ENCODE results near the gene PLAU. TPM values are rescaled to one million over a fixed set of nuclear protein-coding genes. Genes with fewer than 3 reads are reported as not detected.

PLAU gene
- total RNA-seq, 2 experiments from 2014 or later: 0.74 to 2.0 TPM

- Histone ChIP-seq H3K27ac (ENCODE audit: low read depth, low read length, poor library complexity, severe bottlenecking) (no peak overlapping the region), H3K4me3 (ENCODE audit: low read depth, low read length, poor library complexity, severe bottlenecking) (no peak overlapping the region), H3K79me2 (ENCODE audit: insufficient read depth, low read depth, low read length) (no peaks in the 10 kb centered on the region), H3K4me2 (ENCODE audit: low read length) (no peak overlapping the region), H3K9me3 (ENCODE audit: low read length) (no peaks in the 10 kb centered on the region), H3K36me3 (ENCODE audit: insufficient read depth, low read length) (no peaks in the 10 kb centered on the region), H2AFZ (ENCODE audit: low read length) (no peak overlapping the region), H3K4me1 (ENCODE audit: insufficient read depth, low read length, poor library complexity, severe bottlenecking) (no peaks in the 10 kb centered on the region), H3K9me2 (ENCODE audit: insufficient read depth, low read length) (no peaks in the 10 kb centered on the region), H4K20me1 (ENCODE audit: insufficient read depth, low read length) (no peaks in the 10 kb centered on the region)
- ChIA-PET CTCF (ENCODE audit: unreplicated experiment) (interaction anchor here (1.6 kb wide), 1 partner anchor 36 kb away, joined by 3 read pairs; no protein-coding TSS in a partner anchor), POLR2A (interaction anchor here (0.7 to 1.3 kb wide), 3 partner anchors 10 to 28 kb away, joined by 3 read pairs; no protein-coding TSS in a partner anchor)
- DNase-seq (ENCODE audit: low spot score): no peak
- intact Hi-C loops (cut with micrococcal nuclease; ENCODE audit: unreplicated experiment): no loop called here
- TF ChIP-seq EZH2phosphoT487 (IDR thresholded peaks at IDR 0.05; ENCODE audit: borderline replicate concordance, low read depth, low read length) (no peak), CTCF (conservative IDR thresholded peaks at IDR 0.05; ENCODE audit: low read length) (no peak)
- no TSS peak for BruUV-seq (replicated peaks)
Observed at GRCh38 chr10:73892310-73893030, 18.5 kb upstream of the PLAU start.

- Histone ChIP-seq H4K20me1 (ENCODE audit: insufficient read depth, low read length) (no peaks in the 10 kb centered on the region), H3K79me2 (ENCODE audit: insufficient read depth, low read depth, low read length) (no peaks in the 10 kb centered on the region), H3K9me2 (ENCODE audit: insufficient read depth, low read length) (no peaks in the 10 kb centered on the region), H2AFZ (ENCODE audit: low read length) (no peak overlapping the region), H3K36me3 (ENCODE audit: insufficient read depth, low read length) (no peaks in the 10 kb centered on the region), H3K4me2 (ENCODE audit: low read length) (no peak overlapping the region), H3K4me3 (ENCODE audit: low read depth, low read length, poor library complexity, severe bottlenecking) (no peak overlapping the region), H3K27ac (ENCODE audit: low read depth, low read length, poor library complexity, severe bottlenecking) (no peak overlapping the region), H3K4me1 (ENCODE audit: insufficient read depth, low read length, poor library complexity, severe bottlenecking) (no peaks in the 10 kb centered on the region), H3K9me3 (ENCODE audit: low read length) (no peaks in the 10 kb centered on the region)
- intact Hi-C loops (cut with micrococcal nuclease; ENCODE audit: unreplicated experiment): no loop called here
- DNase-seq (ENCODE audit: low spot score): no peak
- BruUV-seq (replicated peaks): no TSS peak
- TF ChIP-seq CTCF (conservative IDR thresholded peaks at IDR 0.05; ENCODE audit: low read length) (no peak), EZH2phosphoT487 (IDR thresholded peaks at IDR 0.05; ENCODE audit: borderline replicate concordance, low read depth, low read length) (no peak)
- CTCF ChIA-PET (ENCODE audit: unreplicated experiment): no interaction called here
- POLR2A ChIA-PET: interaction anchor here (0.6 to 1.1 kb wide), 2 partner anchors 9 to 26 kb away, joined by 3 to 7 read pairs; no protein-coding TSS in a partner anchor
Observed at GRCh38 chr10:73893426-73893825, 17.5 kb upstream of the PLAU start.

All from OCI-LY7 (cell line).